CD8-positive, alpha-beta memory T cell (primary cell): ENCODE results near the gene PIERCE2. TPM values are rescaled to one million over a fixed set of nuclear protein-coding genes. Genes with fewer than 3 reads are reported as not detected.

Experiments used
- polyA plus RNA-seq: library from polyadenylated mRNA; unstranded; fragments of 300-500 nt; fragmentation: Illumina TruSeq; gene quantifications from one replicate; pipeline ENCODE4 v1.2.3, GENCODE V29; 2021
- total RNA-seq, 2 experiments: library from RNA; stranded (reverse); gene quantifications; one replicate each; pipeline ENCODE4 v1.2.3, GENCODE V29; 2021

Gene PIERCE2
- total and polyA plus RNA-seq, 3 experiments from 2014 or later: 0.44 TPM; not detected in 2

Other genes with a start within 250 kb of the PIERCE2 start
- 100 to 1,000 TPM; 145 to 154 TPM for gene RSL24D1, start 211.6 kb upstream of the PIERCE2 start, total RNA-seq
- 84.9 TPM for gene RSL24D1, start 211.6 kb upstream of the PIERCE2 start, polyA plus RNA-seq
- gene RAB27A, start 118.7 kb upstream of the PIERCE2 start, total RNA-seq: 100 to 1,000 TPM; 187 to 195 TPM
- gene RAB27A, start 118.7 kb upstream of the PIERCE2 start, polyA plus RNA-seq: 132 TPM
- gene PIGBOS1, start 89.4 kb upstream of the PIERCE2 start, total RNA-seq: 10 to 100 TPM; 11.5 to 11.9 TPM
- 43.9 TPM for gene PIGBOS1, start 89.4 kb upstream of the PIERCE2 start, polyA plus RNA-seq
- gene PIGB, start 89.3 kb upstream of the PIERCE2 start, total RNA-seq: 10 to 100 TPM; 17.4 to 17.9 TPM
- 22.4 TPM for gene PIGB, start 89.3 kb upstream of the PIERCE2 start, polyA plus RNA-seq
- 10 to 100 TPM; 13.1 to 14.2 TPM for gene CCPG1, start 136 bp upstream of the PIERCE2 start, total RNA-seq
- 52.8 TPM for gene CCPG1, start 136 bp upstream of the PIERCE2 start, polyA plus RNA-seq
- gene DNAAF4, start 99.7 kb downstream of the PIERCE2 start, total RNA-seq: under 1 TPM; 0.53 to 0.85 TPM
- gene DNAAF4, start 99.7 kb downstream of the PIERCE2 start, polyA plus RNA-seq: not detected
- gene PYGO1, start 179.8 kb downstream of the PIERCE2 start, total RNA-seq: under 1 TPM in 1 of 2 experiments, not detected in 1; 0.07 TPM
- not detected for gene PYGO1, start 179.8 kb downstream of the PIERCE2 start, polyA plus RNA-seq